GM23248 (cell line): ENCODE data around the gene TRHDE. TPM values are rescaled to one million over a fixed set of nuclear protein-coding genes. Genes with fewer than 3 reads are reported as not detected.

Source experiments
- DNase-seq: peaks from one replicate; pipeline ENCODE4 v3.0.0-alpha.2; 2015
- H2AFZ ChIP-seq: fragments of 200-600 bp; sonication (generic); 2 replicates; pipeline ENCODE4 v1.6.1; 2016; ENCODE audit warnings: antibody characterized with exemption
- H3F3A ChIP-seq: fragments of 200-600 bp; sonication (generic); 2 replicates; pipeline ENCODE4 v1.6.1; 2016; ENCODE audit warnings: mild to moderate bottlenecking, antibody characterized with exemption, mixed run types; ENCODE audit not compliant: insufficient read depth
- H3K27ac ChIP-seq: fragments of 200-600 bp; sonication (generic); 2 replicates; pipeline ENCODE4 v1.5.1; 2016; ENCODE audit warnings: mild to moderate bottlenecking
- H3K27me3 ChIP-seq: fragments of 200-600 bp; sonication (generic); replicated peaks from 2 replicates; pipeline ENCODE4 v1.6.1; 2016; ENCODE audit warnings: mild to moderate bottlenecking; ENCODE audit not compliant: insufficient read depth
- H3K36me3 ChIP-seq: fragments of 200-600 bp; sonication (generic); 2 replicates; pipeline ENCODE4 v1.6.1; 2016; ENCODE audit warnings: low read depth, mild to moderate bottlenecking
- H3K4me1 ChIP-seq: fragments of 200-600 bp; sonication (generic); 2 replicates; pipeline ENCODE4 v1.6.1; 2016; ENCODE audit warnings: mild to moderate bottlenecking; ENCODE audit not compliant: insufficient read depth
- H3K4me2 ChIP-seq: fragments of 200-600 bp; sonication (generic); one replicate; pipeline ENCODE4 v1.6.1; 2016; ENCODE audit warnings: mild to moderate bottlenecking; ENCODE audit not compliant: unreplicated experiment
- H3K4me3 ChIP-seq: fragments of 200-600 bp; sonication (generic); 2 replicates; pipeline ENCODE4 v1.5.1; 2016; ENCODE audit warnings: mild to moderate bottlenecking
- H3K79me2 ChIP-seq: fragments of 200-600 bp; sonication (generic); 2 replicates; pipeline ENCODE4 v1.6.1; 2016; ENCODE audit warnings: mild to moderate bottlenecking; ENCODE audit not compliant: insufficient read depth
- H3K9ac ChIP-seq: fragments of 200-600 bp; sonication (generic); 2 replicates; pipeline ENCODE4 v1.6.1; 2016; ENCODE audit warnings: mild to moderate bottlenecking
- H3K9me2 ChIP-seq: fragments of 200-600 bp; sonication (generic); 2 replicates; pipeline ENCODE4 v1.6.1; 2016; ENCODE audit warnings: mixed run types, mild to moderate bottlenecking, moderate library complexity; ENCODE audit not compliant: insufficient read depth
- H3K9me3 ChIP-seq: fragments of 200-600 bp; sonication (generic); one replicate; pipeline ENCODE4 v1.6.1; 2017; ENCODE audit warnings: low read depth
- H4K20me1 ChIP-seq: fragments of 200-600 bp; sonication (generic); 2 replicates; pipeline ENCODE4 v1.6.0; 2016; ENCODE audit not compliant: insufficient read depth
- EZH2 ChIP-seq: fragments of 200-600 bp; sonication (generic); IDR thresholded peaks from 2 replicates; pipeline ENCODE4 v1.6.1; 2018; ENCODE audit warnings: antibody characterized with exemption, mild to moderate bottlenecking; ENCODE audit not compliant: insufficient read depth, poor library complexity, severe bottlenecking
- EZH2phosphoT487 ChIP-seq: fragments of 200-600 bp; sonication (generic); IDR thresholded peaks from 2 replicates; pipeline ENCODE4 v1.6.1; 2018; ENCODE audit warnings: antibody characterized with exemption, moderate library complexity, mild to moderate bottlenecking, low read depth; ENCODE audit not compliant: insufficient read depth
- WGBS, 2 experiments: methylation state at CpG; one replicate each; pipeline ENCODE4 v1.1.6; 2015 to 2017; ENCODE audit warnings: low lambda C conversion rate in 2 of 2, low coverage in 1 of 2; ENCODE audit errors: missing lambda C conversion rate in 2 of 2; 5-methylcytosine and 5-hydroxymethylcytosine counted together
- in situ Hi-C: fragments of 300-500 bp; cut with MboI; formaldehyde crosslinking; loops from 2 replicates; pipeline ENCODE4 v1.15.0; 2020
- polyA plus RNA-seq: library from polyadenylated mRNA; unstranded; fragments of >200 nt; fragmentation: Nextera tagmentation; extraction: Ambion mirVana; gene quantifications from 2 replicates; pipeline ENCODE4 v1.2.1, GENCODE V29; 2016
- total RNA-seq: library from RNA; depleted of rRNA; stranded (reverse); fragments of >200 nt; shearing (Covaris generic); gene quantifications from 2 replicates; pipeline ENCODE4 v1.2.3, GENCODE V29; 2014

The TRHDE gene
- total and polyA plus RNA-seq, 2 experiments from 2014 or later = 1.4 to 2.8 TPM

DNA sequence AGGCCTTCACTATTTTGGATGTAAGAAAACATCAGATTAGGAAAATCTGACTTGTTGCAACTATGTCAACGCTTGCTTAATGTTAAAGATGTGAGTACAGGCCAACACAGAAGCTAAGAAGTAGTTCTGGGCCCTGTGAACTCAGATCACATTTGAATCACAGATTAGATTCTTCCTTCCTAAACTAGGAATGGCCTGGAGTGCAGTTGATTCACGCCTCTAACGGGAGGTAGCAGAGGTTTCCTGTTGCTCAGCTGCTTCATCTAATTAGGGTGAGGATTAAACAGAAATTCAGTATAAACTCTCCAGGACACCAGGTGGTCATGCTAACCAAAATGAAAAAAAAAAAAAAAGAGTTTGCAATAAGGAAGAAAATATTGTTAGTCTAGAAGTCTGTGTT, 314.3 kb downstream of the TRHDE start:
- no peaks in the 10 kb centered on the region for H3K4me1 ChIP-seq
- in situ Hi-C loops = no loop called here
- H3F3A ChIP-seq = no peaks in the 10 kb centered on the region
- H3K79me2 ChIP-seq = no peaks in the 10 kb centered on the region
- DNase-seq = no peak
- H3K4me2 ChIP-seq = no peak overlapping the region
- no peaks in the 10 kb centered on the region for H3K9me3 ChIP-seq
- no peaks in the 10 kb centered on the region for H4K20me1 ChIP-seq
- no peak for TF ChIP-seq EZH2phosphoT487
- TF ChIP-seq EZH2 = no peak
- H2AFZ ChIP-seq = no peak overlapping the region
- H3K36me3 ChIP-seq = no peaks in the 10 kb centered on the region
- no peak overlapping the region for H3K4me3 ChIP-seq
- no peak overlapping the region for H3K9ac ChIP-seq
- no peak overlapping the region for H3K27ac ChIP-seq
- no peaks in the 10 kb centered on the region for H3K9me2 ChIP-seq
- H3K27me3 ChIP-seq = no peaks in the 10 kb centered on the region
- 10 to 17% methylated on average over 3 of the region's 3 CpGs for WGBS, 2 experiments

- H3K9ac ChIP-seq = no peak overlapping the region
- no peak overlapping the region for H3K27ac ChIP-seq
- no peaks in the 10 kb centered on the region for H4K20me1 ChIP-seq
- no peak overlapping the region for H2AFZ ChIP-seq
- no peak overlapping the region for H3K4me3 ChIP-seq
- H3K9me3 ChIP-seq = peaks cover 4% of the 10 kb centered on the region
- H3K4me1 ChIP-seq = no peaks in the 10 kb centered on the region
- no peak for DNase-seq
- H3F3A ChIP-seq = no peaks in the 10 kb centered on the region
- TF ChIP-seq EZH2 (no peak), EZH2phosphoT487 (no peak)
- no peaks in the 10 kb centered on the region for H3K27me3 ChIP-seq
- no peaks in the 10 kb centered on the region for H3K9me2 ChIP-seq
- no peaks in the 10 kb centered on the region for H3K79me2 ChIP-seq
- in situ Hi-C loops = no loop called here
- no peaks in the 10 kb centered on the region for H3K36me3 ChIP-seq
- no peak overlapping the region for H3K4me2 ChIP-seq
Measured at GRCh38 chr12:72602581-72602980, 330.4 kb downstream of the TRHDE start.

DNA sequence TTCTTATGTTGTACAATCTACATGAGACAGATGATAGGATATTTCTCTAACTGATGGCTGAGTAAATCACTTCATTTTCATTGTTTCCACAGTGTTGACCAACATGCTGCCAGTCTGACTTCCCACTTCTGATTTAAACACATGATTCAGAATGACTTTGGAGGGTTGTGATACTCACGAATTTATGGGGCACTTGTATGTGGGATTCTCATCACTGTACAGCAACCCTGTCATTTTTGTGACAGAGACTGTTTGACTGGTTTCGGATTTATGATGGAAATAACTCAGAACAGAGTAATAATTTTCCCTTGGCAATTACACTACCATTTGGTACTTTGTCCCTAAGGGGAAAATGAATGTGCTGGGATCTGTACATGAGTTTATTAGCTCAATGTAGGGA, 333.8 kb downstream of the TRHDE start:
- Histone ChIP-seq H4K20me1 (no peaks in the 10 kb centered on the region), H3K9me3 (peaks cover 4% of the 10 kb centered on the region), H3K4me2 (no peak overlapping the region), H3K4me3 (no peak overlapping the region), H2AFZ (no peak overlapping the region), H3K4me1 (no peaks in the 10 kb centered on the region), H3K9me2 (no peaks in the 10 kb centered on the region), H3F3A (no peaks in the 10 kb centered on the region), H3K27ac (no peak overlapping the region), H3K9ac (no peak overlapping the region), H3K27me3 (no peaks in the 10 kb centered on the region), H3K79me2 (no peaks in the 10 kb centered on the region), H3K36me3 (no peaks in the 10 kb centered on the region)
- no peak for DNase-seq
- TF ChIP-seq EZH2 (no peak), EZH2phosphoT487 (no peak)
- WGBS, 2 experiments = 2 to 7% methylated on average over 2 of the region's 2 CpGs
- in situ Hi-C loops = no loop called here

GRCh38 chr12:72610342-72610741, 338.2 kb downstream of the TRHDE start:
- Histone ChIP-seq H3K4me1 (no peaks in the 10 kb centered on the region), H3K27me3 (no peaks in the 10 kb centered on the region), H3K9me2 (no peaks in the 10 kb centered on the region), H3K27ac (no peak overlapping the region), H4K20me1 (no peaks in the 10 kb centered on the region), H3K36me3 (no peaks in the 10 kb centered on the region), H3K79me2 (no peaks in the 10 kb centered on the region), H3F3A (no peaks in the 10 kb centered on the region), H3K4me2 (no peak overlapping the region), H2AFZ (no peak overlapping the region), H3K4me3 (no peak overlapping the region), H3K9me3 (no peaks in the 10 kb centered on the region), H3K9ac (no peak overlapping the region)
- in situ Hi-C loops = no loop called here
- no peak for TF ChIP-seq EZH2phosphoT487
- no peak for TF ChIP-seq EZH2
- WGBS, 2 experiments = 23 to 24% methylated on average over 10 of the region's 10 CpGs
- no peak for DNase-seq

DNA sequence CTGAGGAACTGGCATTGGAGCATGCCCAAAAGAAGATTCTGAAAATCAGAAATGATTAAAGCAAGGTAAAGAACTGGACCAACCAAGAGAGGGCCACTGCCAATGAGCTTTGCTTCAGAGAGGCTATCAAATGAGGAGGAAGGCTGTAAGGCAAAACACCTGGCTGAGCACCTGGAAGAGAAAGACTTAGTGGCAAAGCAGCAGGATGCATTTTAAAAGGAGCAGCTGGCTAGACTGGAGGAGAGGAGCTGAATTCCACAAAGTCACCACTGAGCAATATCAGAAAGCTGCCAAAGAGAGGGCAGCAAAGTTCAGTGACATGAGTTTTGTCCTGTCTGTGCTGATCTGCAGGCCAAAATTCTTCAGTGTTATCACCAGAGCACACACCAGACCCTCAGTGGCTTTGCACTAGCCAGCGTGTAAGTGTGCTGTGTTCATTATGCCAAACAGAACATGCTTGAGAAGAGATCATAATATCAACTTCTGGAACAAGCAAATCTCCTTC, 338.7 kb downstream of the TRHDE start:
- 11 to 27% methylated on average over 1 of the region's 1 CpG for WGBS, 2 experiments
- in situ Hi-C loops = no loop called here

More for the DNA sequence above, 338.7 kb downstream of the TRHDE start:
- Histone ChIP-seq H3K9me2 (no peaks in the 10 kb centered on the region), H3K4me1 (no peaks in the 10 kb centered on the region), H3K27me3 (no peaks in the 10 kb centered on the region), H3K79me2 (no peaks in the 10 kb centered on the region), H3F3A (no peaks in the 10 kb centered on the region), H3K4me3 (no peak overlapping the region), H3K9me3 (no peaks in the 10 kb centered on the region), H3K9ac (no peak overlapping the region), H4K20me1 (no peaks in the 10 kb centered on the region), H3K4me2 (no peak overlapping the region), H2AFZ (no peak overlapping the region), H3K27ac (no peak overlapping the region), H3K36me3 (no peaks in the 10 kb centered on the region)
- no peak for DNase-seq
- TF ChIP-seq EZH2 (no peak), EZH2phosphoT487 (no peak)
